ENCODE measurements around the gene SETDB2.

The SETDB2 gene

GRCh38 chr13:49443704-49444523 lies at the start of gene SETDB2, which contains the start of gene CAB39L:
Gene SETDB2, plus strand, starts transcription at chr13:49444274. Its CDS starts 7,620 bp downstream, at chr13:49451894.
Gene CAB39L, minus strand, starts transcription at chr13:49444064. Its CDS starts 61,154 bp downstream, at chr13:49382910.
- FAIRE-seq = peak; percentile 95

DNA sequence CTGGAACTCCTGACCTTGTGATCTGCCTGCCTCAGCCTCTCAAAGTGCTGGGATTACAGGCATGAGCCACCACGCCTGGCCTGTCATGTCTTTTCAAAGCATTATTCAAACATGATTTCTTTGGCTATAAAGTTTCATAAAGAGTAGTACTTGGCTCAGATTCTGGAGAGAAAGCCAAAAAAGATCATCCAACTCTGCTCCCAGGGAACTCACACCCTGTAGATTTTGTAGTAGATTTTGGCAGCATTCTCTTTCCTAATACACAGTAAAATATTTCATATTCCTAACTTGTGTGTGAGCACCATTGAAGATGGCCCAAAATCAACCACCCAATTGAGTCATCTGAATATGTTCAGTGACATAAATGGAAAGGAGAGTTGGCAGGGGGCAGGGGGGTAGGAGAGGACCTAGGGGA lies 48.6 kb upstream of the SETDB2 start:
- no peak for FAIRE-seq

GRCh38 chr13:49395878-49396380 lies 48.1 kb upstream of the SETDB2 start:
- no peak for FAIRE-seq

- FAIRE-seq = peak; percentile 53
Measured at GRCh38 chr13:49399801-49400472, 44.1 kb upstream of the SETDB2 start.

DNA sequence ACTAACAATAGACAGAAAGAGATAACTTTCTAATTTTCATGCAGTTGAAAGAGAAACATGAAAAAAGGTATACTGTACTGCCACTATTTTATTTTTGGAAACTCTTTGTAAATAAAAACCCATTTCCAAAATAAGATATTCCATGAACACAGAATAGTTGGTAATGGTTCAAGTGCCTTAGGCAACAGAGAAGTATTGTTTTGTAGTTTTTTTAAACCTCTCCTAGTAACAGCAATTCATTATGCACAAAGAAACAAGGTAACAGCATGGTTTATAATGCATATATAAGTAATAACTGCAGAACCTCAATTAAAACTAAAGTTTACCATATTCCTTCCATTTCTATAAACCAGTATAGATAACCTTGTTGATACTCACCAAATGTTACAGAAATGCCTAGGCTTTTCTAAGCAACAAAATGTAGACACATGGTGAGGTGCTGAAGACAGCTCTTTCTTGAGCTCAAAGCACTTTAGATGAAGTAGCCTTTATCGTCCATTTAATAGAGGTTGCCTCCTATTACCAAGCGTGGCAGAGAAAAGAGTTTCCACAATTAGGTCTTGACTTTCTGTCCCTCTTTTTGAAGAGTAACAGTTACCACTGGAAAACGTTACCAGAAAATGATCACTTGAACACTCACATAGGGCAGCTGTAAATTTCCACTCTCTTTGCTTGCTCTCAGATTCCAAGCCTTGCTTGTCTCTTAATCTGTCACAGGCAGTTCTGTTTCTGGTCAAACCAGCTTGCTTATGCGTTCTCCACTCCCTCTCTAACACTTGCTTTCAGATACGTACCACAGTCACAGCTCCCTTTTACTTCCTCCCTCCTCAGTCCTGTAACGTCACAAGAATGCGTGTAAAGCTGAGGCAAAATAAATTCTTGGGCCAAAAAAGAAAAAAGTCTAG lies 43.1 kb upstream of the SETDB2 start:
- FAIRE-seq = peak; percentile 57

GRCh38 chr13:49403996-49404702 lies 39.9 kb upstream of the SETDB2 start:
- FAIRE-seq = peak; percentile 71

DNA sequence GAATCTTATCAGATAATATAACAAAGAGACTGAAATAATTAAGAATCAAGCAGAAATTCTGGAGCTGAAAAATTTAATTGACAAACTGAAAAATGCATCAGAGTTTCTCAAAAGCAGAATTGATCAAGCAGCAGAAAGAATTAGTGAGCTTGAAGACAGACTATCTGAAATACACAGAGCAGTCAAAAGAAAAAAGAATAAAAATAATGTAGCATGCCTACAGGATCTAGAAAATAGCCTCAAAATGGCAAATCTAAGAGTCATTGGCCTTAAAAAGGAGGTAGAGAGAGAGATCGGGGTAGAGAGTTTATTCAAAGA lies 39.4 kb upstream of the SETDB2 start:
- FAIRE-seq = no peak

GRCh38 chr13:49407068-49407467 lies 37.0 kb upstream of the SETDB2 start:
- no peak for FAIRE-seq

GRCh38 chr13:49407936-49408335 lies 36.1 kb upstream of the SETDB2 start:
- no peak for FAIRE-seq

DNA sequence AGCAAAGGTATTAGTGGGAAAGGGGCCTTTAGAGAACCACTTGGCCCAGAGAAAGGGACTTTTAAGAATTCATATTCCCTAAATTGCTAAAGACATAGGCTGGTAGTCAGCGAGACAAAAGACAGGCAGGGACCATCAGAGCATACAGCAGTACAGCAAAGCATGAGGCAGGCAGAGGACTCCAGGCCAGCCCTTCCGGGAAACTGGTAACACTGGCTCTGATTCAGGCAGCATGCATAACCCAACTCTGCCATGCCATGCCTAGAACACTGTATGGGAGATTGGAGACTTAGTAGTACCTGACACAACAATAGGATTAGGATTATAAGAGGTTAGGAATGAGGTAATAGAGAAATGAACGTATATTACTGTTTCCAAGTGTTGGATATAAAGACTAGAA lies 35.1 kb upstream of the SETDB2 start:
- FAIRE-seq = no peak

DNA sequence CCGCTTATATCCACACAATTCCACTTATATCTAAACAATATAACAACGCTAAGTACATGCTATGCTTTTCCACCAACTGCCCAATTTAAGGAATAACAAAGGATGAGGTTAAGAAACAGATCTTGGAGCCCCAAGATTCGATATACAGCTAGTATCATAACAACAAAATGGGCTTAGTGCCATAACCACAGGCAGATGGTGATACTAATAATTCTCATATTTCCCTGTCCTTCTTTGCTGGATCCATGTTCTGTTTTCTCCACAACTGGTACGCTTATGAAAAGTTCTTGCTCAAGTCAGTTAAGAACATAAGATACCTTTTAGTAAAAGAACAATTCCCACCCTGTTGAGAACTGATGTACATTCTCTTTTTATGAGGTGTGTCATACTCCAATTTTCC lies 34.1 kb upstream of the SETDB2 start:
- FAIRE-seq = no peak

DNA sequence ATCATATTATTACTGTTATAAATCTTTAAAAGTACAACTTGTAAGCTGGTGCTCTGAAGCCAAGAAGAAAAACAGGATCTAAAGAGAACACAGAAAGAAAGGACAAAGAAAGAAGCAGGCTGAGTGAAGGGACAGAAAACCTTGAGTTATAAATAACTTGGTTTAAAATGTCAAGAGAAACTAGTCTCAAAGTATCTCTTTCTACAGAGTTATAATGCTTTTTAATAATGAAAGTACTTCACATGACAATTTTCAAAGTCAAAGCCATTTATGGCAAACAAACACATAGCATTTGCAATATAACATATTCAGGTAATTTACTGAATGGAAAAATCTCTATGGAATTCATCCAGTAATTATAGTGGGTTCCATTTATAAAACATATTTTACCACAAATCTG lies 33.6 kb upstream of the SETDB2 start:
- FAIRE-seq = no peak

GRCh38 chr13:49411353-49411752 lies 32.7 kb upstream of the SETDB2 start:
- FAIRE-seq = no peak

- FAIRE-seq = no peak
Measured at GRCh38 chr13:49412749-49413148, 31.3 kb upstream of the SETDB2 start.

DNA sequence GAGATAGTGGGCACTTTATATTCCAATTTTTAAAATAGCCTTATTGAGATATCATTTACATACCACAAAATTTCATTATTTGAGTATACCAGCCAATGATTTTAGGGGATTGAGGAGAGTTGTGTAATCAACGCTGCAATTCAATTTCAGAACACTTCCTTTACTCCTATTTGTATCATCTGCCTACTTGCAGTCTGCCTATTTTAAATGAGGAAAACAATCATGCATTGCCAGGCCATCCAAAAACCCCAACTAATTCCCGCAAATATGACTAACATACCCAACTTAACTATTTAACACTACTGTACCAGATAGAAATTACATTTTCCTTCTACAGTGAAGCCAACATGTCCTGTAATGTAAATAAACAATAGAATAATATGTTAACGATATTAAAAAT lies 26.9 kb upstream of the SETDB2 start:
- FAIRE-seq = no peak

- no peak for FAIRE-seq
Measured at GRCh38 chr13:49418206-49418605, 25.9 kb upstream of the SETDB2 start.

GRCh38 chr13:49419276-49419675 lies 24.8 kb upstream of the SETDB2 start:
- no peak for FAIRE-seq

DNA sequence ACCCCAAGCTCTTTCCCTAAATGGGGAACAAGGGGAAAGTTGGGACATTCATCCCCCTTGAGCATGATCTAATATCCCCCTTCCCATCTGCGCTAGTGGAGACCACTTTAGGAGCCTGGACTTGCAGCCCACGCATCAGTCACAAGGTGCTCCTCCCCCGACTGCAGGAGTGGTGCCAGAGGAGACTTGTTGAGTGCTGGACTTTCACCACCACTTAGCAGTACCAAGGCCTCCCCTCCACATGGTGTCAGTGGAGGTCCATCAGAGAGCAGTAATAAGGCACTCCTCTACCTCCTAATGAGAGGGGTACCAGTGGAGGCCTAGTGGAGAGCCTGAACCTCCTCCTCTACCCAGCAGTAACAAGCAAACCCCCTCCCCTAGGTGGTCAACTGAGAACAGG lies 22.7 kb upstream of the SETDB2 start:
- no peak for FAIRE-seq

DNA sequence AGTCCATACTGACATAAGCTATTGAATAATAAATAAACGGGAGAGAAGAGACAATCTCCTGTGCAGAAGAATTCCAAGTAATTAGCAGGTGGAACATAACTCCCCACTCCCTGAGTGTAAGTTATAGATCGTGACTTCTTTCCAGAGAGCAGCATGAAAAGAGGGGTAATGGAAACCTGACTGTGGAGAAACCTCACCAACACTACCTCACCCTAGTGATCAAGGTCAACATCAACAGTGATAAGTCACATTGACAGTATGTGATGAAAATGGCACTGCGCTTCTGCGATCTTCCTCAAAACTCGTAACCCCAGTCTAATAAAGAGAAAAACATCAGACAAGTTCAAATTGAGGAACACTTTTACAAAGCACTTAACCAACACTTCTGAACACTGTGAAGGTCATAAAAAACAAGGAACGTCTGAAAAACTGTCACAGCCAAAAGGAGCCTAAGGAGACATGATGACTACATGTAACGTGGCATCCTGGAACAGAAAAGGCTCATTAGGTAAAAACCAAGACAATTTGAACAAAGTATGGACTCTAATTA lies 20.0 kb upstream of the SETDB2 start:
- FAIRE-seq = no peak

DNA sequence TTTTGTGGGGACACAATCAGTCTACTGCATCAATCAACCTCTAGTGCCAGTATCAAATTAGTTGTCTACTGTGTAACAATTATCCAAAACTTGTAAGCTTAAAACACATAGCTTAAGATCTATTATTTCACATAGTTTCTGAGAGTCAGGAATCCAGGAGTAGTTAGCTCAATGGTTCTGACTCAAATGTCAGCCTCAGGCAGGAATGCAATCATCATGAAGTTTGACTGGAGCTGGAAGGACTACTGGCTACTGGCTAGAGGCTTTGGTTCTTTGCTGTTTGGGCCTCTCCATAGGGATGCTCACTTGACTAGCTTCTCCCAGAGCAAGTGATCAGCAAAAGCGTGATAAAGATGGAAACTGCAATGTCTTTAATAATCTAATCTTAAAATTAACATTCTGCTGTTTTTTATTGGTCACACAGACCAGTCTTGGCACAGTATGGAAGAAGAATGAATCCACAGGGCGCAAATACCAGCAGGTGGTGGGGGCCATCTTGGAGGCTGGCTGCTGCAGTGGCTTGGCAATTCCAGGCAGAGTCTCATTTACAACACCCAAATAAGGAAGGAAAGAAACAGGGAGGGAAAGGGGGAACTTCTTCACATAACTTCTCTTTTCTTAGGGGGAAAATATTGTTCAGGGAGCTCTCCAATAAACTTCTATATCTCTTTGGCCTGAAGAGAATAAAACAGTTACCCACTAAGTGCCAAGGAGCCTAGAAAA lies 15.9 kb upstream of the SETDB2 start:
- FAIRE-seq = no peak

GRCh38 chr13:49429121-49429520 lies 15.0 kb upstream of the SETDB2 start:
- no peak for FAIRE-seq

All from colon (tissue), 2 donors.